Measurements from ENCODE around the gene PCBP3.

DNA sequence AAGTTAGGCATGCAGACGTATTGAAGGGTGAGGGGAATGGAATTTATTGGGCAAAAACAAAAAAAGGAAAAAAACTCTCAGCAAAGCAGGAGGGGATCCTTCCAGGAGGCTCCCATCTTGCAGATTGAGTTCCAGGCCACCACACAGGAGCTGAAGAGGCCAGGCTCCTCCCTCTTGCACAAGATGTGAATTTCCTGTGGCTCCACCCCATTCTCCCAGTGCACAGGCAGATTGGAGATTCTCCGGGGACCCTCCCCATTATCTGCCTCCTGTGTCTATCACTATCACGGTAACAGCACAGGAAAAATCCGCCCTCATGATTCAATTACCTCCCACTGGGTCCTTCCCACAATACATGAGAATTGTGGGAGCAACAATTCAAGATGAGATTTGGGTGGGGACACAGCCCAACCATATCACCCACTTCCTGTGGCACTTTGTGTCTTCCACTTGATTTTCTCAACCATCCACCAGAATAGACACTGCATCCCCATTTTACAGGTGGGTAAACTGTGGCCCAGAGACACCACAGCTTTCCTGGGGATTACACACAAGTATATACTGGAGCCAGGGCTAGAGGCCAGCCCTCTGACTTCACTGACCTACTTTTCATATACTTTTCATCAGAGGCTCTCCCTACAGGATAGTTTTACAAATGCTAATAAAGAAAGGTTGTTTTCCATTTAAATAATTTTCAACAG lies 319.2 kb downstream of the PCBP3 start:
- TF ChIP-seq POLR2A (IDR thresholded peaks at IDR 0.05): no peak
- TF ChIP-seq, protein P1, sequence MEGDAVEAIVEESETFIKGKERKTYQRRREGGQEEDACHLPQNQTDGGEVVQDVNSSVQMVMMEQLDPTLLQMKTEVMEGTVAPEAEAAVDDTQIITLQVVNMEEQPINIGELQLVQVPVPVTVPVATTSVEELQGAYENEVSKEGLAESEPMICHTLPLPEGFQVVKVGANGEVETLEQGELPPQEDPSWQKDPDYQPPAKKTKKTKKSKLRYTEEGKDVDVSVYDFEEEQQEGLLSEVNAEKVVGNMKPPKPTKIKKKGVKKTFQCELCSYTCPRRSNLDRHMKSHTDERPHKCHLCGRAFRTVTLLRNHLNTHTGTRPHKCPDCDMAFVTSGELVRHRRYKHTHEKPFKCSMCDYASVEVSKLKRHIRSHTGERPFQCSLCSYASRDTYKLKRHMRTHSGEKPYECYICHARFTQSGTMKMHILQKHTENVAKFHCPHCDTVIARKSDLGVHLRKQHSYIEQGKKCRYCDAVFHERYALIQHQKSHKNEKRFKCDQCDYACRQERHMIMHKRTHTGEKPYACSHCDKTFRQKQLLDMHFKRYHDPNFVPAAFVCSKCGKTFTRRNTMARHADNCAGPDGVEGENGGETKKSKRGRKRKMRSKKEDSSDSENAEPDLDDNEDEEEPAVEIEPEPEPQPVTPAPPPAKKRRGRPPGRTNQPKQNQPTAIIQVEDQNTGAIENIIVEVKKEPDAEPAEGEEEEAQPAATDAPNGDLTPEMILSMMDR (IDR thresholded peaks at IDR 0.05 in 4 of 5, conservative IDR thresholded peaks at IDR 0.05 in 1 of 5): no peak

Measured in gastrocnemius medialis (tissue), 4 donors.